GM18526 (cell line): Measurements from ENCODE around the gene PLIN1.

Source experiments
- POLR2A ChIP-seq: IDR thresholded peaks from 3 replicates; pipeline ENCODE4 v1.6.1; 2011; ENCODE audit not compliant: insufficient read length; ENCODE audit errors: extremely low read depth

The PLIN1 gene

DNA sequence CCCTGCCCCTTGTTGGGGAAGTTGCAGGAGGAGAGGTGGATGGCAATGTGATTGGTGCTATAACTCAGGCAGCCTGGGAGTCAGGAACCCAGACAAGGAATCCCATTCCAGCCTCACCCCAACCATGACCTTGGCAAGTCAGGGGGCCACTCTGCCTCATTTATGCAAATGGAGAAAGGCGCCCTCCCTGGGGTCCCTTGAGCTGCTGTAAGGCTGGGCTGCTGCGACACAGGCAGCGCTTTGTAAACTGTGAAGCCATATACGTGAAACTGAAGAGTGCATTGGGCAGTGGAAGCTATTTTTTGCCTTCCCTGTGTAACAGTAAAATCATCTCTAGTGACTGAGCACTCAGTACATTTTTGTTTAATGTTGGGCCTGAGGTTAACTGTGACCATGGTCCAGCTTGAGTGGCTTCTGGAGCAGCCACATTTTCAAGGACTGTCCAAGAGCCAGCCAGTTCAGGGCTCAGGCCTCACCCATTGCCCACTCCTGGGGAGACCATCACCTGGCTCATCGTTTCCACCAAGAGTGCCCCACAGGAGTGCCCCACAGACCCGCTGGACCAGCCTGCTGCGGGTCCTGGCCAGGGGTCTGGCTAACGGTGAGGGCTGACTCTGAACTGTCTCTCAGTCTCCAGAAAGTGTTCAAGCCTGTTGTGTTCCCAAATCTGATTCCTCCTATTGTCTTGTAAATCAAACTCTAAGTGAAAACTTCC lies 51.8 kb downstream of the PLIN1 start:
- no peak for TF ChIP-seq POLR2A

DNA sequence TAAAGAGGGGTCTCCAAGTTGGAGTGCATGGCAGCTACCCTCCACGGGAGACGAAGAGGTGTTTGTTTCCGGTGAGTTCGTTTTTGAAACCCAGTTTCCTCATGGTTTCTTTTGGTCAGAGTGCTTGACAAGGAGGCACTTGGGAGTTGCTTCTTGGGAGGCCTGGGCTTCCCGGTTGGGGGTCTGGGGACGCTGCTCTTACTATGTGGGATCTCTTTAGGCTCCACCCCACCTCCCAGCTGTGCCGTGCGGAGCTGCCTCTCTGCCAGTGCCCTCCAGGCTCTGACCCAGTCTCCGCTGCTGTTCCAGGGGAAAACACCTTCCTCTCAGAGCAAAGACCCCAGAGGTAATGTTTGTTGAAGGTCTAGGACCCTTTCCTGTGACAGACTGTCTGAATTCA lies 53.5 kb downstream of the PLIN1 start:
- no peak for TF ChIP-seq POLR2A

DNA sequence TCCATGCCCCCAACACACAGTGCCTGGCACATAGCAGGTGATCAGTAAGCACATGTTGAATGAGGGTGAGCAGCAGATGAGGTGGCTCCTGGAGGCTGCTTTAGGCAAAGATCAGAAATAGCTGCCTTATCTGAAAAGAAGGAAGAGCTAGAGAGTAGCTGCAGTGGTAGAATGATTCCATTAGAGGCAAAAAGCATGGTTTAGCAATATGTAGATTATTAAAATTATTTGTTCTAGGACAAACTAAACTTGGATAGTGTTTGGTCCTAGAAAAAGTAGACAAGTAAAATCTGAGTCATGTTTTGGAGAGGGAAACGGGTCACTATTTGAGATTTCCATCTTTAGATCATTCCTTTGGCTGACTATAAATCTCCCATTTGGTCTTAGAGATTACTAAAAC lies 56.0 kb downstream of the PLIN1 start:
- TF ChIP-seq POLR2A, result no peak

DNA sequence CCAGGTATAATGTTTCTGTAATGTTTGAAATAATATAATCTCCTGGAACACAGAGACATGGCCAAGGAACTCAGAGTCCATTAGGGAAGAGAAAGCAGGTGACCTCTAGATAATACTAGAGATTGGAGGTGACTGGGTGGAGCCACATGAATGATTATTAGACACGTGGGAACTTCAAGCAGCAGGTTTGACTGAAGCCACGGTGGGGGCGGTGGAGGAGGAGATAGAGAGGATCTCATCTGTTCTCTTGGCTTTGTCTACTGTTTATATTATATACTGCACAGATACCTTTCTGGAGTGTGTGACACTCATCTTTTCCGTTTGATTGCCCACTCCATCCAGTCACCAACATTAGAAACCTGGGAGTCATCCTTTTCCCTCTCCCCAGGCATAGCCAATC lies 57.6 kb downstream of the PLIN1 start:
- no peak for TF ChIP-seq POLR2A

DNA sequence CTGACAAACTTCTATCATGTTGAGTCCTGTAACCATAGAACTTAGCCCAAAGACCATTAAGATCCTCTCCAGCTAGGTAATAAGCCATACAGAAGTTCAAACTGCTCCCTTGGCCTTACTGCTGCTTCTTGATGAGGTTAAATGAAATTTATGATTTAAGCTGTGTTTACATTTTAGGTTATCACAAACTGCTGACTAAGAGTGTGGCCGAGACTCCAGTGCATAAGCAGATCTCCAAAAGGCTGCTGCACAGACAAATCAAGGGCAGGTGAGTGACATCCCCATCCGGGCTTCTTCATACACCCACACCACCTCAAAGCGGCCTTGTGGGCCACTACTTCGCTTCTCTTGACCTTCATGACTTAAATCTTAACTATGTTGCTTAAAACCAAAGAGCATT lies 62.9 kb downstream of the PLIN1 start:
- no peak for TF ChIP-seq POLR2A

DNA sequence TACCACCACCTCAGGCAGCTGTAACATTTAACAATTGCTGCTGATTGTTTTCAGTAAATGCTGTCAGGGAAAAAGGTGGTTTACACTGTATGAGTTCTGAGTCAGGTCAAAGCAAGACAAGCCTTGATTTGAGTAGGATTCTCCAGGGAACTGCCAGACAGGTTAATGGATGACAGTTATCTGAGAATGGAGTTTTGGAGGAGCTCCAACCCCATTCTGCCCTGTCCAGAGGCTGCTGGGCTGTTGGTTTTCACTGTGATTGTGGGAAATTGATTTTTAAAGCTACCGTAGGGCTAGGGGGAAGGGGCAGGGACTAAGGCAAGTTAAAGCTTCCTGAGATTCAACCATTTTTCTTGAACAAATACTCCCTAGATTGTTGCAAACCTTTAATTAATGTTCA lies 64.0 kb downstream of the PLIN1 start:
- TF ChIP-seq POLR2A, result no peak
